Measurements from ENCODE around the gene ECI2.
"Not testable (repeated sequence)": the region's sequence is repeated elsewhere in the genome, so short reads cannot be mapped to it uniquely, and the experiment has no call there.

Gene ECI2

GRCh38 chr6:4102687-4103244, 32.6 kb downstream of the ECI2 start:
- Mint-ChIP-seq H3K36me3 (ENCODE audit: low read depth) (no peaks in the 10 kb centered on the region), H3K4me3 (no peak overlapping the region), H3K27me3 (ENCODE audit: low read depth) (peaks cover 23% of the 10 kb centered on the region), H3K4me1 (ENCODE audit: low read depth) (no peaks in the 10 kb centered on the region), H3K9me3 (no peaks in the 10 kb centered on the region), H3K27ac (no peak overlapping the region)

- H3K27me3 Mint-ChIP-seq (ENCODE audit: low read depth): peaks cover 13% of the 10 kb centered on the region
- no peaks in the 10 kb centered on the region for H3K36me3 Mint-ChIP-seq (ENCODE audit: low read depth)
- H3K4me1 Mint-ChIP-seq (ENCODE audit: low read depth): no peaks in the 10 kb centered on the region
- H3K4me3 Mint-ChIP-seq: no peak overlapping the region
- no peaks in the 10 kb centered on the region for H3K9me3 Mint-ChIP-seq
- no peak overlapping the region for H3K27ac Mint-ChIP-seq
These were observed 34.1 kb downstream of the ECI2 start for GRCh38 chr6:4101298-4101697.

- H3K36me3 Mint-ChIP-seq (ENCODE audit: low read depth): no peaks in the 10 kb centered on the region
- H3K4me3 Mint-ChIP-seq: no peak overlapping the region
- peaks cover 8% of the 10 kb centered on the region for H3K27me3 Mint-ChIP-seq (ENCODE audit: low read depth)
- H3K9me3 Mint-ChIP-seq: no peaks in the 10 kb centered on the region
- no peak overlapping the region for H3K27ac Mint-ChIP-seq
- H3K4me1 Mint-ChIP-seq (ENCODE audit: low read depth): no peaks in the 10 kb centered on the region
These were observed 34.7 kb downstream of the ECI2 start for GRCh38 chr6:4100655-4101054.

- Mint-ChIP-seq H3K36me3 (ENCODE audit: low read depth) (no peaks in the 10 kb centered on the region), H3K27me3 (ENCODE audit: low read depth) (no peaks in the 10 kb centered on the region), H3K27ac (no peak overlapping the region), H3K9me3 (no peaks in the 10 kb centered on the region), H3K4me1 (ENCODE audit: low read depth) (no peaks in the 10 kb centered on the region), H3K4me3 (no peak overlapping the region)
These were observed 42.1 kb downstream of the ECI2 start for GRCh38 chr6:4093288-4093687.

- Mint-ChIP-seq H3K36me3 (ENCODE audit: low read depth) (no peaks in the 10 kb centered on the region), H3K27me3 (ENCODE audit: low read depth) (no peaks in the 10 kb centered on the region), H3K4me3 (no peak overlapping the region), H3K9me3 (no peaks in the 10 kb centered on the region), H3K27ac (no peak overlapping the region), H3K4me1 (ENCODE audit: low read depth) (no peaks in the 10 kb centered on the region)
These were observed 43.4 kb downstream of the ECI2 start for GRCh38 chr6:4091941-4092340.

- not testable (repeated sequence) for H3K36me3 Mint-ChIP-seq (ENCODE audit: low read depth); H3K9me3 Mint-ChIP-seq; H3K4me3 Mint-ChIP-seq; H3K4me1 Mint-ChIP-seq (ENCODE audit: low read depth); H3K27ac Mint-ChIP-seq; H3K27me3 Mint-ChIP-seq (ENCODE audit: low read depth)
These were observed 45.3 kb downstream of the ECI2 start for GRCh38 chr6:4090043-4090442.

GRCh38 chr6:4088704-4089103, 46.7 kb downstream of the ECI2 start:
- H3K36me3 Mint-ChIP-seq (ENCODE audit: low read depth): no peaks in the 10 kb centered on the region
- no peaks in the 10 kb centered on the region for H3K4me1 Mint-ChIP-seq (ENCODE audit: low read depth)
- no peaks in the 10 kb centered on the region for H3K9me3 Mint-ChIP-seq
- H3K4me3 Mint-ChIP-seq: no peak overlapping the region
- H3K27ac Mint-ChIP-seq: no peak overlapping the region
- H3K27me3 Mint-ChIP-seq (ENCODE audit: low read depth): peaks cover 3% of the 10 kb centered on the region

- H3K4me1 Mint-ChIP-seq (ENCODE audit: low read depth): no peaks in the 10 kb centered on the region
- no peaks in the 10 kb centered on the region for H3K36me3 Mint-ChIP-seq (ENCODE audit: low read depth)
- H3K4me3 Mint-ChIP-seq: no peak overlapping the region
- no peak overlapping the region for H3K27ac Mint-ChIP-seq
- peaks cover 12% of the 10 kb centered on the region for H3K27me3 Mint-ChIP-seq (ENCODE audit: low read depth)
- H3K9me3 Mint-ChIP-seq: no peaks in the 10 kb centered on the region
These were observed 50.1 kb downstream of the ECI2 start for GRCh38 chr6:4085332-4085700.

GRCh38 chr6:4084444-4085331, 50.7 kb downstream of the ECI2 start:
- H3K9me3 Mint-ChIP-seq: no peaks in the 10 kb centered on the region
- no peak overlapping the region for H3K27ac Mint-ChIP-seq
- H3K36me3 Mint-ChIP-seq (ENCODE audit: low read depth): no peaks in the 10 kb centered on the region

GRCh38 chr6:4078691-4079471, 56.5 kb downstream of the ECI2 start, which contains the start of gene FAM217A:
TSS of gene FAM217A (minus strand) at chr6:4079137. CDS start at chr6:4077414, 1,723 bp downstream.
- no peak within 1 kb of the TSS for H3K27ac Mint-ChIP-seq
- H3K27me3 Mint-ChIP-seq (ENCODE audit: low read depth): peaks cover 26% of the 10 kb centered on the region
- H3K9me3 Mint-ChIP-seq: no peaks in the 10 kb centered on the region
- H3K4me3 Mint-ChIP-seq: no peak within 1 kb of the TSS
- no peaks in the 10 kb centered on the region for H3K36me3 Mint-ChIP-seq (ENCODE audit: low read depth)
- H3K4me1 Mint-ChIP-seq (ENCODE audit: low read depth): no peaks in the 10 kb centered on the region

More at GRCh38 chr6:4084444-4085331, 50.7 kb downstream of the ECI2 start:
- H3K4me3 Mint-ChIP-seq: no peak overlapping the region
- H3K4me1 Mint-ChIP-seq (ENCODE audit: low read depth): no peaks in the 10 kb centered on the region
- peaks cover 16% of the 10 kb centered on the region for H3K27me3 Mint-ChIP-seq (ENCODE audit: low read depth)

GRCh38 chr6:4074478-4075235, 60.7 kb downstream of the ECI2 start:
- Mint-ChIP-seq H3K27ac (no peak overlapping the region), H3K9me3 (no peaks in the 10 kb centered on the region), H3K36me3 (ENCODE audit: low read depth) (no peaks in the 10 kb centered on the region)

GRCh38 chr6:4071330-4071729, 64.0 kb downstream of the ECI2 start:
- H3K9me3 Mint-ChIP-seq: no peaks in the 10 kb centered on the region
- no peaks in the 10 kb centered on the region for H3K36me3 Mint-ChIP-seq (ENCODE audit: low read depth)
- H3K27ac Mint-ChIP-seq: no peak overlapping the region
- no peaks in the 10 kb centered on the region for H3K4me1 Mint-ChIP-seq (ENCODE audit: low read depth)
- no peak overlapping the region for H3K4me3 Mint-ChIP-seq
- H3K27me3 Mint-ChIP-seq (ENCODE audit: low read depth): peaks cover 8% of the 10 kb centered on the region

More at GRCh38 chr6:4074478-4075235, 60.7 kb downstream of the ECI2 start:
- no peak overlapping the region for H3K4me3 Mint-ChIP-seq
- peaks cover 16% of the 10 kb centered on the region for H3K27me3 Mint-ChIP-seq (ENCODE audit: low read depth)
- no peaks in the 10 kb centered on the region for H3K4me1 Mint-ChIP-seq (ENCODE audit: low read depth)

GRCh38 chr6:4069199-4069598, 66.2 kb downstream of the ECI2 start:
- H3K4me1 Mint-ChIP-seq (ENCODE audit: low read depth): no peaks in the 10 kb centered on the region
- H3K27me3 Mint-ChIP-seq (ENCODE audit: low read depth): peaks cover 8% of the 10 kb centered on the region
- H3K36me3 Mint-ChIP-seq (ENCODE audit: low read depth): peaks cover 17% of the 10 kb centered on the region
- H3K9me3 Mint-ChIP-seq: no peaks in the 10 kb centered on the region
- H3K27ac Mint-ChIP-seq: no peak overlapping the region
- no peak overlapping the region for H3K4me3 Mint-ChIP-seq

GRCh38 chr6:4067673-4068072, 67.7 kb downstream of the ECI2 start:
- H3K27ac Mint-ChIP-seq: no peak overlapping the region
- H3K4me3 Mint-ChIP-seq: no peak overlapping the region
- peaks cover 3% of the 10 kb centered on the region for H3K4me1 Mint-ChIP-seq (ENCODE audit: low read depth)
- peaks cover 8% of the 10 kb centered on the region for H3K27me3 Mint-ChIP-seq (ENCODE audit: low read depth)
- peaks cover 31% of the 10 kb centered on the region for H3K36me3 Mint-ChIP-seq (ENCODE audit: low read depth)
- H3K9me3 Mint-ChIP-seq: no peaks in the 10 kb centered on the region

Data from T-helper 1 cell treated with Interleukin-12 subunit alpha and Interleukin-12 subunit beta and Interleukin-4 antibody, amounts not matched to agents 30 μg/mL and 1 μg/mL, for 36 hours (primary cell).